Osteoblast (primary cell): ENCODE measurements around the gene BCL2. TPM values are rescaled to one million over a fixed set of nuclear protein-coding genes. Genes with fewer than 3 reads are reported as not detected.

Experiments used
- DNase-seq: peaks from one replicate; pipeline ENCODE4 v3.0.0; 2011; ENCODE audit warnings: low spot score, mixed read lengths; ENCODE audit not compliant: insufficient read length; ENCODE audit errors: missing footprints
- H2AFZ ChIP-seq: 2 replicates; pipeline ENCODE4 v1.6.0; 2011; ENCODE audit warnings: mild to moderate bottlenecking, low read length
- H3K27ac ChIP-seq: 2 replicates; pipeline ENCODE4 v1.5.1; 2011; ENCODE audit warnings: mild to moderate bottlenecking, low read depth, low read length, moderate library complexity
- H3K27me3 ChIP-seq: 2 replicates; pipeline ENCODE4 v1.6.0; 2012; ENCODE audit warnings: mild to moderate bottlenecking, control low read depth, inconsistent platforms, low read length, moderate library complexity; ENCODE audit not compliant: insufficient read depth
- H3K36me3 ChIP-seq: 2 replicates; pipeline ENCODE4 v1.5.1; 2011; ENCODE audit warnings: mild to moderate bottlenecking, low read length, control low read depth, moderate library complexity; ENCODE audit not compliant: insufficient read depth
- H3K4me1 ChIP-seq: 2 replicates; pipeline ENCODE4 v1.5.1; 2011; ENCODE audit warnings: mild to moderate bottlenecking, low read length, control low read depth, moderate library complexity; ENCODE audit not compliant: insufficient read depth
- H3K4me2 ChIP-seq: 2 replicates; pipeline ENCODE4 v1.6.0; 2011; ENCODE audit warnings: mild to moderate bottlenecking, low read length; ENCODE audit not compliant: insufficient read depth
- H3K4me3 ChIP-seq: fragments of 200-600 bp; sonication (generic); 3 replicates; pipeline ENCODE4 v1.5.1; 2012; ENCODE audit warnings: mild to moderate bottlenecking, low read length, inconsistent platforms; ENCODE audit not compliant: insufficient read depth
- H3K79me2 ChIP-seq: 2 replicates; pipeline ENCODE4 v1.6.0; 2012; ENCODE audit warnings: mild to moderate bottlenecking, low read length, control low read depth, inconsistent platforms; ENCODE audit not compliant: insufficient read depth
- H3K9me3 ChIP-seq: 2 replicates; pipeline ENCODE4 v1.5.1; 2011; ENCODE audit warnings: low read depth, low read length, control low read depth
- H4K20me1 ChIP-seq: 2 replicates; pipeline ENCODE4 v1.6.0; 2012; ENCODE audit warnings: mild to moderate bottlenecking, low read length, control low read depth; ENCODE audit not compliant: insufficient read depth
- total RNA-seq: library from RNA; depleted of rRNA; stranded (reverse); fragments of >200 nt; gene quantifications from 2 replicates; pipeline ENCODE4 v1.2.3, GENCODE V29; 2012
- TF ChIP-seq, protein P1 (sequence below): IDR thresholded peaks from 2 replicates; pipeline ENCODE4 v1.5.1; 2011; ENCODE audit warnings: mild to moderate bottlenecking, low read depth, low read length, moderate library complexity; ENCODE audit errors: extremely low read depth

The BCL2 gene
- total RNA-seq, 1 donor, result 11.9 TPM

GRCh38 chr18:63164396-63164795 is 155.2 kb downstream of the BCL2 start:
- no peaks in the 10 kb centered on the region for H4K20me1 ChIP-seq
- H3K36me3 ChIP-seq, result no peaks in the 10 kb centered on the region
- H3K27me3 ChIP-seq, result no peaks in the 10 kb centered on the region
- H2AFZ ChIP-seq, result no peak overlapping the region
- H3K4me2 ChIP-seq, result no peak overlapping the region
- H3K4me1 ChIP-seq, result peaks cover 13% of the 10 kb centered on the region
- H3K9me3 ChIP-seq, result no peaks in the 10 kb centered on the region
- no peak overlapping the region for H3K27ac ChIP-seq
- no peak overlapping the region for H3K4me3 ChIP-seq
- TF ChIP-seq, protein P1, sequence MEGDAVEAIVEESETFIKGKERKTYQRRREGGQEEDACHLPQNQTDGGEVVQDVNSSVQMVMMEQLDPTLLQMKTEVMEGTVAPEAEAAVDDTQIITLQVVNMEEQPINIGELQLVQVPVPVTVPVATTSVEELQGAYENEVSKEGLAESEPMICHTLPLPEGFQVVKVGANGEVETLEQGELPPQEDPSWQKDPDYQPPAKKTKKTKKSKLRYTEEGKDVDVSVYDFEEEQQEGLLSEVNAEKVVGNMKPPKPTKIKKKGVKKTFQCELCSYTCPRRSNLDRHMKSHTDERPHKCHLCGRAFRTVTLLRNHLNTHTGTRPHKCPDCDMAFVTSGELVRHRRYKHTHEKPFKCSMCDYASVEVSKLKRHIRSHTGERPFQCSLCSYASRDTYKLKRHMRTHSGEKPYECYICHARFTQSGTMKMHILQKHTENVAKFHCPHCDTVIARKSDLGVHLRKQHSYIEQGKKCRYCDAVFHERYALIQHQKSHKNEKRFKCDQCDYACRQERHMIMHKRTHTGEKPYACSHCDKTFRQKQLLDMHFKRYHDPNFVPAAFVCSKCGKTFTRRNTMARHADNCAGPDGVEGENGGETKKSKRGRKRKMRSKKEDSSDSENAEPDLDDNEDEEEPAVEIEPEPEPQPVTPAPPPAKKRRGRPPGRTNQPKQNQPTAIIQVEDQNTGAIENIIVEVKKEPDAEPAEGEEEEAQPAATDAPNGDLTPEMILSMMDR, result no peak
- DNase-seq, result no peak
- no peaks in the 10 kb centered on the region for H3K79me2 ChIP-seq

GRCh38 chr18:63162271-63163014 is 157.1 kb downstream of the BCL2 start:
- Histone ChIP-seq H3K4me1 (peaks cover 13% of the 10 kb centered on the region), H3K4me3 (no peak overlapping the region), H2AFZ (no peak overlapping the region)

DNA sequence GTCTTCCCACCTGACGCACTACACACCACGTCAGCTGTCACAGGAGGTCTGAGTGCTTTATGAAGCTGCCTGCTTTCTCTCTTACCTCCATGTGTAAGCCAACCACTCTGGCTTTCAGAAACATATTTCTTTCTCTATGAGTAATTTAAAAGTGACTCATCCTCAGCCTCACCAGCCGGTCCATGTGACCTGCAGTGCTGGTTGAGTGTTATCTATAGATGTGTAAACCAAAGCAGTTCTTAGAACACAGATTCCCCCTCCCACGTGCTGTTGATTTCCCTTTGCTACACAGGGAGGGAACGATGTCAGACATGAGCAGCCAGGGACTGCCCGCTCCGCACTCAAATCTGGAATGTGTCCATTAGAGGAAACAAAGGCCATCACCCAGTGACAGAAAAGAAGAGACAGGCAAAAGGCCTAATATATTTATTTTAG is 157.8 kb downstream of the BCL2 start:
- no peaks in the 10 kb centered on the region for H3K79me2 ChIP-seq
- H3K4me3 ChIP-seq, result no peak overlapping the region
- TF ChIP-seq, protein P1, result no peak
- H3K4me1 ChIP-seq, result peaks cover 13% of the 10 kb centered on the region
- H3K36me3 ChIP-seq, result no peaks in the 10 kb centered on the region
- peak overlapping the region; percentile 51 for H2AFZ ChIP-seq
- H3K27ac ChIP-seq, result peak overlapping the region; percentile 64
- H4K20me1 ChIP-seq, result no peaks in the 10 kb centered on the region
- H3K4me2 ChIP-seq, result peak overlapping the region; percentile 60
- peak; percentile 99 for DNase-seq
- H3K27me3 ChIP-seq, result peaks cover 5% of the 10 kb centered on the region
- H3K9me3 ChIP-seq, result no peaks in the 10 kb centered on the region

More at GRCh38 chr18:63162271-63163014, 157.1 kb downstream of the BCL2 start:
- Histone ChIP-seq H3K27ac (peak overlapping the region; percentile 64), H4K20me1 (no peaks in the 10 kb centered on the region), H3K9me3 (no peaks in the 10 kb centered on the region), H3K36me3 (no peaks in the 10 kb centered on the region), H3K27me3 (peaks cover 1% of the 10 kb centered on the region), H3K79me2 (no peaks in the 10 kb centered on the region), H3K4me2 (peak overlapping the region; percentile 60)
- DNase-seq, result no peak
- TF ChIP-seq, protein P1, result no peak

- Histone ChIP-seq H3K4me2 (peak overlapping the region; percentile 60), H3K79me2 (no peaks in the 10 kb centered on the region), H3K4me3 (no peak overlapping the region), H3K4me1 (peaks cover 13% of the 10 kb centered on the region), H3K36me3 (no peaks in the 10 kb centered on the region), H3K27ac (peak overlapping the region; percentile 64), H3K9me3 (no peaks in the 10 kb centered on the region), H2AFZ (peak overlapping the region; percentile 12), H3K27me3 (peaks cover 8% of the 10 kb centered on the region), H4K20me1 (no peaks in the 10 kb centered on the region)
- no peak for DNase-seq
- TF ChIP-seq, protein P1, result no peak
Measured at GRCh38 chr18:63161032-63161760, 158.4 kb downstream of the BCL2 start.
